DND-41 (cell line): ENCODE measurements around the gene YWHAE.

Source experiments
- ATAC-seq: fragments of 200-7000 bp; cut with Tn5 transposase; 3 replicates; pipeline ENCODE4 v1.9.1; 2021; ENCODE audit warnings: low read depth; ENCODE audit not compliant: insufficient read depth
- DNase-seq: peaks from one replicate; pipeline ENCODE4 v3.0.0-alpha.2; 2020
- H2AFZ ChIP-seq: 2 replicates; pipeline ENCODE4 v1.6.0; 2012; ENCODE audit warnings: low read depth, low read length
- H3K27ac ChIP-seq: 2 replicates; pipeline ENCODE4 v1.5.1; 2012; ENCODE audit warnings: low read length, inconsistent platforms
- H3K27me3 ChIP-seq: fragments of 200-600 bp; sonication (generic); 2 replicates; pipeline ENCODE4 v1.6.0; 2012; ENCODE audit warnings: low read length, mild to moderate bottlenecking, inconsistent platforms; ENCODE audit not compliant: insufficient read depth, poor library complexity
- H3K36me3 ChIP-seq: 2 replicates; pipeline ENCODE4 v1.5.1; 2012; ENCODE audit warnings: low read length, inconsistent platforms; ENCODE audit not compliant: insufficient read depth
- H3K4me1 ChIP-seq: 2 replicates; pipeline ENCODE4 v1.5.1; 2012; ENCODE audit warnings: mild to moderate bottlenecking, low read length; ENCODE audit not compliant: insufficient read depth
- H3K4me2 ChIP-seq: 2 replicates; pipeline ENCODE4 v1.6.0; 2012; ENCODE audit warnings: mild to moderate bottlenecking, moderate library complexity, low read length, inconsistent platforms; ENCODE audit not compliant: insufficient read depth
- H3K4me3 ChIP-seq, 2 experiments: fragments of 200-600 bp in 1 of 2; shearing (Covaris generic) in 1 of 2; 2 replicates each; pipeline ENCODE4 v1.5.1; 2012 to 2016; ENCODE audit warnings: inconsistent platforms in 2 of 2, low read length in 2 of 2, mild to moderate bottlenecking in 2 of 2, low read depth in 1 of 2, moderate library complexity in 1 of 2
- H3K79me2 ChIP-seq: 2 replicates; pipeline ENCODE4 v1.6.0; 2012; ENCODE audit warnings: low read length, inconsistent platforms; ENCODE audit not compliant: insufficient read depth
- H3K9ac ChIP-seq: 2 replicates; pipeline ENCODE4 v1.6.0; 2012; ENCODE audit warnings: low read depth, mild to moderate bottlenecking, inconsistent platforms, low read length, moderate library complexity
- H3K9me3 ChIP-seq: 2 replicates; pipeline ENCODE4 v1.5.1; 2012; ENCODE audit warnings: low read length, moderate library complexity, mild to moderate bottlenecking, inconsistent platforms; ENCODE audit not compliant: insufficient read depth, severe bottlenecking
- H4K20me1 ChIP-seq: 2 replicates; pipeline ENCODE4 v1.6.0; 2012; ENCODE audit warnings: low read length; ENCODE audit not compliant: insufficient read depth
- EZH2 ChIP-seq: IDR thresholded peaks from 3 replicates; pipeline ENCODE4 v1.6.1; 2012; ENCODE audit warnings: borderline replicate concordance, low read depth, mild to moderate bottlenecking, moderate library complexity, low read length, inconsistent platforms; ENCODE audit not compliant: severe bottlenecking
- TF ChIP-seq, protein P1 (sequence below): IDR thresholded peaks from 2 replicates; pipeline ENCODE4 v1.5.1; 2012; ENCODE audit warnings: borderline replicate concordance, low read length, moderate library complexity, mild to moderate bottlenecking; ENCODE audit not compliant: poor library complexity, severe bottlenecking; ENCODE audit errors: extremely low read depth

The YWHAE gene

DNA sequence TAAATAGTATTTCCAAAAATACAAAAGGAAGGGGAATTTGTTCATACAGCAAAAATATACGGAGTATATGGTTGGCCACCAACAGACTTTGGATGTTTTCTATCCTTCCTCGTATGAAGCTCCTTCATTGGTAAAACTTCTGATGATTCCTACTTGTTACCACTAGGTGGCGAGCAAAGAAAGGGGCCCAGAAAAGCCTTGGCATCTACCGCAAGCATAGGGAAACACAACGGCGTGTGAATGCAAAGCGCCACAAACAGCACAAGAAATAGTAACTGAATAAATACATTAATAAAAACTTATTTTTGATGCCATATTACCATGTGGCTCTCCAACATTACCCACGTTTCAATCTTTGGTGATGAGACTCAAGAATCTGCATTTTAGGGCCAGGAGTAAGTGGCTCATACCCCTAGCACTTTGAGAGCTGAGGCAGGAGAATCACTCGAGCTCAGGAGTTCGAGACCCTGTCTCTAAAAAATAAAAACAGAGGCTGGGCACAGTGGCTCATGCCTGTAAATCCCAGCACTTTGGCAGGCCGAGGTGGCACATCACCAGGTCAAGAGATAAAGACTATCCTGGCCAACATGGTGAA lies 34.5 kb downstream of the YWHAE start:
- peak overlapping the region; percentile 11; the same call in 1 of the 2 replicates for H3K4me2 ChIP-seq
- peak; percentile 89 for ATAC-seq
- H3K36me3 ChIP-seq = peaks cover 52% of the 10 kb centered on the region

DNA sequence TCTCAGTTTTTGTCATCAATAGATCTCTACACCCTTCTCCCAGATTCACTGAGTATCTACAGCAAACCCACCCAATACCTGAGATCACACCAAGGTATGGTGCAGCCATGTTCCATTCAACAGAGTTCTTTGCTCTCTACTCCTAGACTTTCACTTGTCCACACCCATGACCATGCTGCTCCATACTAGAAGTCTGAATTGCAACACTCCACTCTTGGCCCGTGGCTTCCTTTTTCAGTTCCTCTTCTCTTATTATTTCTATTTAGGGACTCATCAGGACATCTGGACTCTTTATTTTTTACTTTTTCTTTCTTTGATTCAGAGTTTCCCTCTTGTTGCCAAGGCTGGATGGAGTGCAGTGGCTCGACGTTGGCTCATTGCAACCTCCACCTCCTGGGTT lies 37.1 kb downstream of the YWHAE start:
- Histone ChIP-seq H3K4me3 (no peak overlapping the region), H3K79me2 (peaks cover 97% of the 10 kb centered on the region), H2AFZ (no peak overlapping the region), H3K9ac (no peak overlapping the region), H3K4me1 (peaks cover 7% of the 10 kb centered on the region; the same call in 1 of the 2 replicates), H4K20me1 (peaks cover 83% of the 10 kb centered on the region), H3K27me3 (no peaks in the 10 kb centered on the region), H3K27ac (no peak overlapping the region), H3K9me3 (no peaks in the 10 kb centered on the region), H3K4me2 (no peak overlapping the region), H3K36me3 (peaks cover 74% of the 10 kb centered on the region)
- no peak for TF ChIP-seq EZH2
- TF ChIP-seq, protein P1, sequence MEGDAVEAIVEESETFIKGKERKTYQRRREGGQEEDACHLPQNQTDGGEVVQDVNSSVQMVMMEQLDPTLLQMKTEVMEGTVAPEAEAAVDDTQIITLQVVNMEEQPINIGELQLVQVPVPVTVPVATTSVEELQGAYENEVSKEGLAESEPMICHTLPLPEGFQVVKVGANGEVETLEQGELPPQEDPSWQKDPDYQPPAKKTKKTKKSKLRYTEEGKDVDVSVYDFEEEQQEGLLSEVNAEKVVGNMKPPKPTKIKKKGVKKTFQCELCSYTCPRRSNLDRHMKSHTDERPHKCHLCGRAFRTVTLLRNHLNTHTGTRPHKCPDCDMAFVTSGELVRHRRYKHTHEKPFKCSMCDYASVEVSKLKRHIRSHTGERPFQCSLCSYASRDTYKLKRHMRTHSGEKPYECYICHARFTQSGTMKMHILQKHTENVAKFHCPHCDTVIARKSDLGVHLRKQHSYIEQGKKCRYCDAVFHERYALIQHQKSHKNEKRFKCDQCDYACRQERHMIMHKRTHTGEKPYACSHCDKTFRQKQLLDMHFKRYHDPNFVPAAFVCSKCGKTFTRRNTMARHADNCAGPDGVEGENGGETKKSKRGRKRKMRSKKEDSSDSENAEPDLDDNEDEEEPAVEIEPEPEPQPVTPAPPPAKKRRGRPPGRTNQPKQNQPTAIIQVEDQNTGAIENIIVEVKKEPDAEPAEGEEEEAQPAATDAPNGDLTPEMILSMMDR = no peak
- ATAC-seq = no peak
- no peak for DNase-seq

More for the DNA sequence above, 34.5 kb downstream of the YWHAE start:
- Histone ChIP-seq H3K79me2 (peaks cover 100% of the 10 kb centered on the region), H3K4me1 (peaks cover 7% of the 10 kb centered on the region; the same call in 1 of the 2 replicates), H3K27me3 (no peaks in the 10 kb centered on the region), H3K4me3 (no peak overlapping the region), H3K27ac (no peak overlapping the region), H2AFZ (no peak overlapping the region), H3K9me3 (no peaks in the 10 kb centered on the region), H4K20me1 (peaks cover 91% of the 10 kb centered on the region), H3K9ac (no peak overlapping the region)
- TF ChIP-seq, protein P1 = peak; percentile 91
- TF ChIP-seq EZH2 = no peak
- peak; percentile 69 for DNase-seq

DNA sequence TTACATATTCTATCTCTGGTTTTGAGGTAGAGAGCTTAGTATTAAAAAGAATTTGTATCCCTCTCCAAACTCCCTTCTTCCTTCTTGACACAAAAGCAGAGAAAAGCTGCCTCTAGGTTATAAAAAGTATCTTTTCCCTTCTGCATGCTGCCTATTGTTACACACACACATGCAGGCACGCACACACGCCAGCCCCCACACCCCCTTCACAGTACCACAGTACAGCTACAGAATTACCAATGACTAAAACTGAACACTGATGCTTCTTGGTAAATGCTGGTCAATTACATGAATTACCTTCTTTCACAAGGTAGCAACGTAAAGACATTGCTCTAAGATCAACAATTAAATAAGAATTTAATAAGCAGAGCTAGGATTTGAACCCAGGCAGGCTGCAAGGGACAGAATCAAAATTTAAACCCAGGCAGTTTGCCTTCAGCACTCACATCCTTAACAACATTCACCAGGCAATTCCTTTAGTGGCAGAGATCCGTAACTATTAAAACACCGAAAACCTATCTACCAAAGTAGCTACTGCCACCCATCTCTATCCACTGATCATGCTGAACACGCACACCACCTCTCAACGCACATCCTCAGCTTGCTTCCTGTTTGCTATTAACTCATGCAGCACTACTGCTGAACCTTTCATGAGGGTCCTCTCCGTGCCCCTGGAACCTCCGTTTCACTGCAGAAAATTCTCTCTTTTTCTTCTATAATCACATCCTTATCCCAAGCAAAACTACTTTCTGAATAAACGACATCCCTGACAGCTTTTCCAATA lies 37.8 kb downstream of the YWHAE start:
- ATAC-seq (no peak), DNase-seq (no peak)
- H3K4me3 ChIP-seq = no peak overlapping the region
- H3K9me3 ChIP-seq = no peaks in the 10 kb centered on the region
- TF ChIP-seq, protein P1 = no peak
- no peak for TF ChIP-seq EZH2
- no peak overlapping the region for H3K4me2 ChIP-seq
- H3K4me1 ChIP-seq = peaks cover 7% of the 10 kb centered on the region; the same call in 1 of the 2 replicates
- H3K27me3 ChIP-seq = no peaks in the 10 kb centered on the region
- H3K27ac ChIP-seq = no peak overlapping the region
- no peak overlapping the region for H3K9ac ChIP-seq
- peaks cover 79% of the 10 kb centered on the region for H4K20me1 ChIP-seq
- H2AFZ ChIP-seq = no peak overlapping the region
- peaks cover 79% of the 10 kb centered on the region for H3K36me3 ChIP-seq
- peaks cover 97% of the 10 kb centered on the region for H3K79me2 ChIP-seq
